Kidney epithelial cell (primary cell): ENCODE measurements around the gene AFAP1L1. TPM values are rescaled to one million over a fixed set of nuclear protein-coding genes. Genes with fewer than 3 reads are reported as not detected.

ENCODE experiments used
- DNase-seq: peaks from one replicate; pipeline ENCODE4 v3.0.0-alpha.2; 2010; ENCODE audit warnings: low read depth
- H3K27me3 ChIP-seq: 2 replicates; pipeline ENCODE4 v1.6.0; 2011; ENCODE audit warnings: low read length; ENCODE audit not compliant: control insufficient read depth, insufficient read depth
- H3K36me3 ChIP-seq: 2 replicates; pipeline ENCODE4 v1.5.1; 2011; ENCODE audit warnings: low read length; ENCODE audit not compliant: control insufficient read depth, insufficient read depth
- H3K4me3 ChIP-seq: 2 replicates; pipeline ENCODE4 v1.5.1; 2011; ENCODE audit warnings: low read depth, mild to moderate bottlenecking, control low read depth, low read length
- CTCF ChIP-seq: IDR thresholded peaks from 2 replicates; pipeline ENCODE4 v1.5.1; 2011; ENCODE audit warnings: mild to moderate bottlenecking, moderate library complexity, low read length, control low read depth, inconsistent platforms; ENCODE audit not compliant: insufficient read depth, poor library complexity, severe bottlenecking
- total RNA-seq: library from RNA; depleted of rRNA; stranded (reverse); fragments of >200 nt; gene quantifications from 2 replicates; pipeline ENCODE4 v1.2.3, GENCODE V29; 2015

The AFAP1L1 gene
- total RNA-seq, 1 donor from 2014 or later: 15.3 TPM

- H3K36me3 ChIP-seq: peaks cover 2% of the 10 kb centered on the region
- H3K4me3 ChIP-seq: no peak overlapping the region
- DNase-seq: no peak
- H3K27me3 ChIP-seq: no peaks in the 10 kb centered on the region
- TF ChIP-seq CTCF: no peak
These were observed 80.5 kb downstream of the AFAP1L1 start for GRCh38 chr5:149352169-149352568.

GRCh38 chr5:149353911-149354310 lies 82.3 kb downstream of the AFAP1L1 start:
- TF ChIP-seq CTCF: no peak
- Histone ChIP-seq H3K4me3 (no peak overlapping the region), H3K36me3 (peaks cover 2% of the 10 kb centered on the region), H3K27me3 (no peaks in the 10 kb centered on the region)
- no peak for DNase-seq

- Histone ChIP-seq H3K27me3 (no peaks in the 10 kb centered on the region), H3K36me3 (no peaks in the 10 kb centered on the region), H3K4me3 (no peak overlapping the region)
- no peak for DNase-seq
- TF ChIP-seq CTCF: no peak
These were observed 84.0 kb downstream of the AFAP1L1 start for GRCh38 chr5:149355688-149356087.

- Histone ChIP-seq H3K36me3 (no peaks in the 10 kb centered on the region), H3K4me3 (no peak overlapping the region), H3K27me3 (no peaks in the 10 kb centered on the region)
- no peak for DNase-seq
- no peak for TF ChIP-seq CTCF
These were observed 84.7 kb downstream of the AFAP1L1 start for GRCh38 chr5:149356391-149356790.

GRCh38 chr5:149357370-149358293 lies 86.0 kb downstream of the AFAP1L1 start, which contains the start of gene PCYOX1L:
TSS of gene PCYOX1L (plus strand) at chr5:149358046. CDS start at chr5:149358069, 23 bp downstream.
- Histone ChIP-seq H3K36me3 (no peaks in the 10 kb centered on the region), H3K27me3 (no peaks in the 10 kb centered on the region), H3K4me3 (peak within 1 kb of the TSS; percentile 73)
- TF ChIP-seq CTCF: no peak
- peak; percentile 79 for DNase-seq
